HepG2 (cell line): ENCODE results near the gene BTRC. TPM values are rescaled to one million over a fixed set of nuclear protein-coding genes. Genes with fewer than 3 reads are reported as not detected.

Experiments used
- ATAC-seq: fragments of 200-7000 bp; cut with Tn5 transposase; 3 replicates; pipeline ENCODE4 v1.9.1; 2020; ENCODE audit warnings: mild to moderate bottlenecking, moderate library complexity
- BruUV-seq: library from RNA; stranded (reverse); fragments of 400-500 nt; replicated peaks from 2 replicates; lab custom pipeline; 2021; lab: Mats Ljungman, UMichigan
- CTCF ChIA-PET: fragments of 300-600 bp; formaldehyde crosslinking; extraction: SDS; loops from one replicate; lab custom pipeline; 2021; ENCODE audit warnings: low total read pairs, inconsistent platforms, low intra/inter-chr PET ratio; lab: Yijun Ruan, JAX
- POLR2A ChIA-PET: fragments of 350-600 bp; sonication (Branson Sonifier 250); formaldehyde crosslinking; loops from one replicate; lab custom pipeline; 2020; ENCODE audit warnings: antibody characterized with exemption, inconsistent platforms; lab: Yijun Ruan, JAX
- DNase-seq: peaks from one replicate; pipeline ENCODE4 v3.0.0-alpha.2; 2015; ENCODE audit warnings: low spot score
- FAIRE-seq: peaks from 3 replicates; lab custom pipeline; 2011; peaks lifted over from hg19 to GRCh38; lab: Jason Lieb, UNC
- H2AFZ ChIP-seq: one replicate; pipeline ENCODE4 v1.6.1; 2011; ENCODE audit warnings: low read length, inconsistent platforms
- H3K27ac ChIP-seq: fragments of 300-600 bp; 3 replicates; pipeline ENCODE4 v1.8.0; 2011; ENCODE audit warnings: mixed run types, mild to moderate bottlenecking, mixed read lengths, low read length, inconsistent platforms; ENCODE audit not compliant: insufficient read depth; ENCODE audit errors: extremely low read length
- H3K27me3 ChIP-seq, 2 experiments: fragments of 200-600 bp in 1 of 2; 2 replicates in 1 of 2; 3 replicates in 1 of 2; pipeline versions ENCODE4 v1.6.0 to v1.8.0; 2011; ENCODE audit warnings: low read length in 2 of 2, mild to moderate bottlenecking in 2 of 2, moderate library complexity in 2 of 2, inconsistent platforms in 1 of 2; ENCODE audit not compliant: insufficient read depth in 2 of 2, control insufficient read depth in 1 of 2
- H3K36me3 ChIP-seq, 2 experiments: fragments of 200-600 bp in 1 of 2; replicated peaks in 1 of 2; 2 replicates in 1 of 2; 3 replicates in 1 of 2; pipeline versions ENCODE4 v1.5.1 to v1.8.0; 2011; ENCODE audit warnings: low read length in 2 of 2, inconsistent platforms in 1 of 2; ENCODE audit not compliant: insufficient read depth in 2 of 2, control insufficient read depth in 1 of 2
- H3K4me1 ChIP-seq: 2 replicates; pipeline ENCODE4 v1.5.1; 2012; ENCODE audit warnings: low read length, inconsistent platforms; ENCODE audit not compliant: insufficient read depth
- H3K4me2 ChIP-seq: 2 replicates; pipeline ENCODE4 v1.6.0; 2011; ENCODE audit warnings: low read depth, low read length, inconsistent platforms
- H3K4me3 ChIP-seq, 3 experiments: fragments of 200-600 bp in 1 of 3; sonication (generic), shearing (Covaris generic) in 1 of 3; replicated peaks in 1 of 3; 2 replicates each; pipeline ENCODE4 v1.5.1; 2011 to 2016; ENCODE audit warnings: low read length in 3 of 3, inconsistent platforms in 2 of 3, low read depth in 2 of 3, mild to moderate bottlenecking in 2 of 3, control low read depth in 1 of 3, mixed read lengths in 1 of 3; ENCODE audit not compliant: insufficient read depth in 1 of 3
- H3K79me2 ChIP-seq: one replicate; pipeline ENCODE4 v1.6.1; 2011; ENCODE audit warnings: low read length, inconsistent platforms; ENCODE audit not compliant: insufficient read depth
- H3K9ac ChIP-seq: 2 replicates; pipeline ENCODE4 v1.6.0; 2011; ENCODE audit warnings: mild to moderate bottlenecking, low read depth, low read length, inconsistent platforms; ENCODE audit not compliant: insufficient read depth
- H3K9me3 ChIP-seq: 2 replicates; pipeline ENCODE4 v1.5.1; 2012; ENCODE audit warnings: mild to moderate bottlenecking, low read length
- H4K20me1 ChIP-seq: 2 replicates; pipeline ENCODE4 v1.6.0; 2011; ENCODE audit warnings: inconsistent platforms, mild to moderate bottlenecking, low read length, moderate library complexity; ENCODE audit not compliant: insufficient read depth
- CBFB ChIP-seq: sonication (generic); formaldehyde crosslinking; IDR thresholded peaks from 2 replicates; pipeline ENCODE4 v1.4.0; 2020; ENCODE audit warnings: missing genetic modification reagents
- CEBPG ChIP-seq: IDR thresholded peaks from 2 replicates; pipeline ENCODE4 v1.6.1; 2016
- KAT8 ChIP-seq: IDR thresholded peaks from 2 replicates; pipeline ENCODE4 v1.6.1; 2016; ENCODE audit warnings: missing genetic modification reagents, missing compliant biosample characterization
- MIXL1 ChIP-seq: IDR thresholded peaks from 2 replicates; pipeline ENCODE4 v1.6.1; 2016
- YEATS2 ChIP-seq: sonication (generic); formaldehyde crosslinking; IDR thresholded peaks from 2 replicates; pipeline ENCODE4 v1.4.0; 2020; ENCODE audit warnings: missing genetic modification reagents, borderline replicate concordance
- ZNF264 ChIP-seq: sonication (generic); formaldehyde crosslinking; IDR thresholded peaks from 2 replicates; pipeline ENCODE4 v1.4.0; 2020; ENCODE audit warnings: missing genetic modification reagents
- ZNF674 ChIP-seq: sonication (generic); formaldehyde crosslinking; IDR thresholded peaks from 2 replicates; pipeline ENCODE4 v1.5.0; 2020; ENCODE audit warnings: low read depth, mild to moderate bottlenecking, missing genetic modification reagents
- WGBS: methylation state at CpG from one replicate; pipeline ENCODE4 v1.1.6; 2017; ENCODE audit warnings: low lambda C conversion rate; 5-methylcytosine and 5-hydroxymethylcytosine counted together
- in situ Hi-C: cut with HindIII; loops from 2 replicates; pipeline ENCODE4 v1.10.0; 2017; ENCODE audit warnings: low pct_unique_long_range_greater_than_20kb; ENCODE audit not compliant: extremely low pct_ligation_motif_present
- intact Hi-C: fragments of 100-400 bp; cut with micrococcal nuclease; formaldehyde crosslinking; loops from one replicate; pipeline ENCODE4 v1.10.0; 2022; ENCODE audit not compliant: unreplicated experiment
- polyA plus RNA-seq, 8 experiments: library from polyadenylated mRNA; depleted of rRNA in 3 of 8; stranded (reverse) in 7 of 8; unstranded in 1 of 8; fragments of >200 nt; fragmentation: Illumina TruSeq in 4 of 8; extraction: Trizol in 4 of 8; gene quantifications; 2 replicates each; pipeline versions ENCODE4 v1.2.1 to v1.2.3, GENCODE V29; 2011 to 2016; ENCODE audit warnings: low read depth in 4 of 8, missing spikeins in 1 of 8, mixed read lengths in 1 of 8; ENCODE audit not compliant: insufficient read depth in 1 of 8
- total RNA-seq, 5 experiments: library from RNA; depleted of rRNA; stranded (reverse); fragments of >200 nt; fragmentation: Illumina TruSeq; extraction: Trizol; gene quantifications; 2 replicates each; pipeline ENCODE4 v1.2.3, GENCODE V29; 2016; ENCODE audit warnings: low read depth in 1 of 5
- TF ChIP-seq, protein P1 (sequence below): IDR thresholded peaks from 2 replicates; pipeline ENCODE4 v1.6.1; 2016; ENCODE audit warnings: missing compliant biosample characterization, missing genetic modification reagents, borderline replicate concordance
- TF ChIP-seq, protein P2 (sequence below): sonication (generic); formaldehyde crosslinking; IDR thresholded peaks from 2 replicates; pipeline ENCODE4 v1.5.1; 2020; ENCODE audit warnings: missing genetic modification reagents, mild to moderate bottlenecking, borderline replicate concordance

BTRC gene
- total and polyA plus RNA-seq, 2 of the 13 experiments (the other 11 are each of a cell fraction or from before 2014, with no cell fraction given) = 12.0 to 14.4 TPM

- Histone ChIP-seq H3K9ac (no peak overlapping the region), H3K27me3 (no peaks in the 10 kb centered on the region), H3K36me3 (peaks cover 1 to 19% of the 10 kb centered on the region in 2 experiments; a peak in 3 of 5 replicates), H4K20me1 (no peaks in the 10 kb centered on the region), H3K79me2 (no peaks in the 10 kb centered on the region), H3K9me3 (no peaks in the 10 kb centered on the region), H3K4me3 (no peak overlapping the region), H3K4me1 (no peaks in the 10 kb centered on the region), H3K4me2 (no peak overlapping the region), H2AFZ (no peak overlapping the region), H3K27ac (no peak overlapping the region)
- CTCF ChIA-PET = no interaction called here
- in situ Hi-C loops (no loop called here), intact Hi-C loops (no loop called here)
- no peak for DNase-seq
- POLR2A ChIA-PET = no interaction called here
- no peak for FAIRE-seq
- TF ChIP-seq, protein P1, sequence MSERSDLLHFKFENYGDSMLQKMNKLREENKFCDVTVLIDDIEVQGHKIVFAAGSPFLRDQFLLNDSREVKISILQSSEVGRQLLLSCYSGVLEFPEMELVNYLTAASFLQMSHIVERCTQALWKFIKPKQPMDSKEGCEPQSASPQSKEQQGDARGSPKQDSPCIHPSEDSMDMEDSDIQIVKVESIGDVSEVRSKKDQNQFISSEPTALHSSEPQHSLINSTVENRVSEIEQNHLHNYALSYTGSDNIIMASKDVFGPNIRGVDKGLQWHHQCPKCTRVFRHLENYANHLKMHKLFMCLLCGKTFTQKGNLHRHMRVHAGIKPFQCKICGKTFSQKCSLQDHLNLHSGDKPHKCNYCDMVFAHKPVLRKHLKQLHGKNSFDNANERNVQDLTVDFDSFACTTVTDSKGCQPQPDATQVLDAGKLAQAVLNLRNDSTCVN (CRISPR knock-in tag) = no peak
- TF ChIP-seq, protein P2, sequence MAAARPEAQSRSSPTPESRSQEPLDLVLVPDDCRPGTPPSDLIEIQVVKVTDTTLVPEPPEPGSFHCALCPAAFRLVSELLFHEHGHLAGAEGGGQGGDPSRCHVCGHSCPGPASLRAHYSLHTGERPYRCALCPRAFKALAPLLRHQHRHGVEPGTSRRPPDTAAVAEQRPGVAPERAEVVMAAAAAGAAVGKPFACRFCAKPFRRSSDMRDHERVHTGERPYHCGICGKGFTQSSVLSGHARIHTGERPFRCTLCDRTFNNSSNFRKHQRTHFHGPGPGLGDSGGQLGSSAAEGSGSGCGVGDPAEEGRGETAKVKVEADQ (CRISPR knock-in tag) = no peak
- TF ChIP-seq CBFB = no peak
- no peak for TF ChIP-seq YEATS2 (CRISPR knock-in tag)
- TF ChIP-seq MIXL1 (CRISPR knock-in tag) = no peak
- no peak for TF ChIP-seq KAT8 (CRISPR knock-in tag)
- no peak for TF ChIP-seq ZNF264 (CRISPR knock-in tag)
- no peak for TF ChIP-seq CEBPG (CRISPR knock-in tag)
- no peak for TF ChIP-seq ZNF674
- no peak for ATAC-seq
- WGBS = 92% methylated on average over 4 of the region's 4 CpGs
- no TSS peak for BruUV-seq
These were observed 176.0 kb downstream of the BTRC start for GRCh38 chr10:101529725-101530553.
